ENCODE results near the gene TRRAP. TPM values are rescaled to one million over a fixed set of nuclear protein-coding genes. Genes with fewer than 3 reads are reported as not detected.

TRRAP gene
- total and polyA plus RNA-seq, 2 of the 4 experiments (the other 2 are of a cell fraction) = 12.5 to 18.1 TPM

GRCh38 chr7:98968621-98969020 is 90.3 kb downstream of the TRRAP start:
- H2AFZ ChIP-seq (replicated peaks; ENCODE audit: low read length, poor library complexity) = no peak overlapping the region
- no peak overlapping the region for H2BK15ac ChIP-seq (ENCODE audit: low read depth, low read length)
- intact Hi-C loops (cut with micrococcal nuclease) (no loop called here), in situ Hi-C loops (cut with MboI; ENCODE audit: low sequenced_read_pairs) (no loop called here), dilution Hi-C loops (cut with HindIII; ENCODE audit: low sequenced_read_pairs, unreplicated experiment) (no loop called here)
- 95% methylated on average over 12 of the region's 14 CpGs; no CpG with 5 or more reads in 1 of the 2 experiments for WGBS, 2 experiments (ENCODE audit: extremely low coverage in 2 of 2, insufficient read length in 1 of 2)
- no peak overlapping the region for H2AK9ac ChIP-seq (replicated peaks; ENCODE audit: low read depth, low read length, poor library complexity)
- no peak for DNase-seq
- no peak overlapping the region for H3K14ac ChIP-seq (replicated peaks; ENCODE audit: low read depth, low read length)
- no peak overlapping the region for H4K8ac ChIP-seq (ENCODE audit: low read depth in 2 of 2, low read length in 2 of 2)
- H2BK120ac ChIP-seq (ENCODE audit: low read depth, low read length) = no peak overlapping the region
- H3K9me1 ChIP-seq (ENCODE audit: insufficient read depth, low read length) = no peaks in the 10 kb centered on the region; the same call in 1 of the 2 replicates
- H4K91ac ChIP-seq (ENCODE audit: insufficient read depth, low read depth, low read length) = no peak overlapping the region
- H3K23ac ChIP-seq (ENCODE audit: low read depth, low read length) = no peak overlapping the region
- no TSS peak for BruUV-seq (replicated peaks)
- H3K36me3 ChIP-seq (ENCODE audit: control insufficient read depth, insufficient read depth, low read length) = peaks cover 71% of the 10 kb centered on the region
- H4K5ac ChIP-seq (ENCODE audit: low read depth, low read length) = no peak overlapping the region
- ATAC-seq (ENCODE audit: low read depth) = no peak
- H3K4ac ChIP-seq (ENCODE audit: low read depth, low read length) = no peak overlapping the region
- H3K9me3 ChIP-seq (ENCODE audit: control insufficient read depth, insufficient read depth, low read length) = no peaks in the 10 kb centered on the region
- H2AK5ac ChIP-seq (ENCODE audit: low read depth, low read length) = no peak overlapping the region
- H3K18ac ChIP-seq (ENCODE audit: low read depth, low read length) = no peak overlapping the region
- no peak overlapping the region for H2BK20ac ChIP-seq (ENCODE audit: low read depth, low read length)
- peaks cover 0 to 2% of the 10 kb centered on the region in 2 experiments; a peak in 2 of 4 replicates for H3K79me1 ChIP-seq (ENCODE audit: low read depth in 1 of 2, low read length in 2 of 2)
- no peaks in the 10 kb centered on the region; the same call in 1 of the 2 replicates for H4K20me1 ChIP-seq (ENCODE audit: insufficient read depth, low read length)
- ChIA-PET CTCF (no interaction called here), POLR2A (ENCODE audit: unreplicated experiment) (no interaction called here)
- H3K9ac ChIP-seq (ENCODE audit: low read depth, low read length) = no peak overlapping the region
- no peak overlapping the region for H2BK5ac ChIP-seq (ENCODE audit: low read depth, low read length, poor library complexity, severe bottlenecking)
- no peak overlapping the region for H3K4me2 ChIP-seq (ENCODE audit: low read depth, low read length)
- H3K4me1 ChIP-seq (ENCODE audit: control insufficient read depth, insufficient read depth, low read length) = no peaks in the 10 kb centered on the region
- TF ChIP-seq BHLHE40 (IDR thresholded peaks at IDR 0.05; ENCODE audit: low read depth, low read length) (no peak), CEBPB (IDR thresholded peaks at IDR 0.05; ENCODE audit: low read depth, low read length) (no peak), RFX5 (IDR thresholded peaks at IDR 0.05; ENCODE audit: low read depth, low read length) (no peak), POLR2A (IDR thresholded peaks at IDR 0.05; ENCODE audit: low read depth, low read length) (no peak), MAZ (IDR thresholded peaks at IDR 0.05; ENCODE audit: borderline replicate concordance, low read depth, low read length) (no peak), MXI1 (IDR thresholded peaks at IDR 0.05; ENCODE audit: borderline replicate concordance, low read depth, low read length) (no peak), ELK1 (IDR thresholded peaks at IDR 0.05; ENCODE audit: borderline replicate concordance, low read depth, low read length) (no peak), SMC3 (IDR thresholded peaks at IDR 0.05; ENCODE audit: low read depth, low read length) (no peak)
- H3K27ac ChIP-seq (ENCODE audit: insufficient read depth, low read length) = no peak overlapping the region
- H3K56ac ChIP-seq (ENCODE audit: extremely low read depth, insufficient read depth, low read length) = no peak overlapping the region
- H3K4me3 ChIP-seq (ENCODE audit: insufficient read depth, low read depth, low read length) = no peak overlapping the region
- no peaks in the 10 kb centered on the region for H3K27me3 ChIP-seq (ENCODE audit: control insufficient read depth, insufficient read depth, low read length)
